Measurements from ENCODE around the gene LARP6. TPM values are rescaled to one million over a fixed set of nuclear protein-coding genes. Genes with fewer than 3 reads are reported as not detected.

LARP6 gene
- total and polyA plus RNA-seq, 8 donors: 7.7 to 17.8 (median 13.8) TPM

- no peaks in the 10 kb centered on the region for H3K9me3 ChIP-seq
- H3K27ac ChIP-seq: no peak overlapping the region
- no peak overlapping the region for H3K4me3 ChIP-seq
- no peak for DNase-seq
- no peaks in the 10 kb centered on the region for H3K4me1 ChIP-seq
- no peak for TF ChIP-seq CTCF (IDR thresholded peaks at IDR 0.05)
- H3K36me3 ChIP-seq: no peaks in the 10 kb centered on the region
- no peaks in the 10 kb centered on the region for H3K27me3 ChIP-seq
- no peak for ATAC-seq
- intact Hi-C loops (cut with DNase I): no loop called here
These were observed 15.4 kb upstream of the LARP6 start for GRCh38 chr15:70869346-70869745.

GRCh38 chr15:70867911-70868467, 14.0 kb upstream of the LARP6 start:
- Histone ChIP-seq H3K4me3 (no peak overlapping the region), H3K9me3 (no peaks in the 10 kb centered on the region), H3K27ac (peak overlapping the region in 1 of 2 donors; percentile 2), H3K4me1 (no peaks in the 10 kb centered on the region), H3K36me3 (no peaks in the 10 kb centered on the region), H3K27me3 (no peaks in the 10 kb centered on the region)
- peak in 2 of 4 donors; percentile 75 to 76 for DNase-seq
- TF ChIP-seq CTCF (IDR thresholded peaks at IDR 0.05): no peak
- no peak for ATAC-seq
- intact Hi-C loops (cut with DNase I): no loop called here

- intact Hi-C loops (cut with DNase I): no loop called here
- Histone ChIP-seq H3K27ac (no peak overlapping the region), H3K4me1 (no peaks in the 10 kb centered on the region), H3K9me3 (no peaks in the 10 kb centered on the region), H3K27me3 (no peaks in the 10 kb centered on the region), H3K36me3 (no peaks in the 10 kb centered on the region), H3K4me3 (no peak overlapping the region)
- DNase-seq: no peak
- no peak for TF ChIP-seq CTCF (IDR thresholded peaks at IDR 0.05)
- no peak for ATAC-seq
These were observed 13.2 kb upstream of the LARP6 start for GRCh38 chr15:70866982-70867641.

GRCh38 chr15:70863450-70864218, 9.7 kb upstream of the LARP6 start:
- no peak for DNase-seq
- Histone ChIP-seq H3K27ac (no peak overlapping the region), H3K4me1 (no peaks in the 10 kb centered on the region), H3K9me3 (no peaks in the 10 kb centered on the region), H3K27me3 (no peaks in the 10 kb centered on the region), H3K4me3 (no peak overlapping the region), H3K36me3 (no peaks in the 10 kb centered on the region)
- no peak for TF ChIP-seq CTCF (IDR thresholded peaks at IDR 0.05)
- peak; percentile 70 for ATAC-seq
- intact Hi-C loops (cut with DNase I): no loop called here

GRCh38 chr15:70859998-70860397, 6.0 kb upstream of the LARP6 start:
- Histone ChIP-seq H3K27ac (no peak overlapping the region), H3K9me3 (no peaks in the 10 kb centered on the region), H3K36me3 (no peaks in the 10 kb centered on the region), H3K27me3 (peaks cover 0 to 12% of the 10 kb centered on the region in 2 donors), H3K4me1 (no peaks in the 10 kb centered on the region), H3K4me3 (no peak overlapping the region)
- DNase-seq (no peak), ATAC-seq (no peak)
- intact Hi-C loops (cut with DNase I): no loop called here
- TF ChIP-seq CTCF (IDR thresholded peaks at IDR 0.05): no peak
